Choroid plexus epithelial cell (primary cell): Measurements from ENCODE around the gene MCM9.

Experiments
- DNase-seq: peaks from one replicate; pipeline ENCODE4 v3.0.0-alpha.2; 2010; ENCODE audit warnings: low read depth
- H3K4me3 ChIP-seq: 2 replicates; pipeline ENCODE4 v1.5.1; 2011; ENCODE audit warnings: low read depth, mild to moderate bottlenecking, control low read depth, low read length, moderate library complexity
- TF ChIP-seq, protein P1 (sequence below): conservative IDR thresholded peaks from 2 replicates; pipeline ENCODE4 v1.5.1; 2011; ENCODE audit warnings: low read depth, mild to moderate bottlenecking, control low read depth, inconsistent platforms, low read length, moderate library complexity

The MCM9 gene

DNA sequence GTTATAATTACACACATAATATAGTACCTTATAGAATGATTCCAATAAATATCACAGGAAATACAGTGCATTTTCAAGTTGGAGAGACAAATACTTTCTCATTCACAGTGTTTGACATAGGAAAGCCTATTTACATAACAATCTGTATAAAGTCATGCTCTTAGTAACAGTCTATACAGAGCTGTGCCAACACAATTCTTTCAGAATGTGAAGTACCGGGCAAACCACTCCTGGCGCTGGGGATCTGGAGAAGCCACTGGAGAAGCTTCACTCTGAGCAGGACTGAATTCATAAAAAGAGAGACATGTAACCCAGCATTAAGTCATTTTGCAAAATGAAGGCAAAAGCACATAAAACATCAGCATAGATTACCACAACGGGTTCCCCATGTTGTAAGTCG is 24.9 kb upstream of the MCM9 start:
- H3K4me3 ChIP-seq = no peak overlapping the region
- TF ChIP-seq, protein P1, sequence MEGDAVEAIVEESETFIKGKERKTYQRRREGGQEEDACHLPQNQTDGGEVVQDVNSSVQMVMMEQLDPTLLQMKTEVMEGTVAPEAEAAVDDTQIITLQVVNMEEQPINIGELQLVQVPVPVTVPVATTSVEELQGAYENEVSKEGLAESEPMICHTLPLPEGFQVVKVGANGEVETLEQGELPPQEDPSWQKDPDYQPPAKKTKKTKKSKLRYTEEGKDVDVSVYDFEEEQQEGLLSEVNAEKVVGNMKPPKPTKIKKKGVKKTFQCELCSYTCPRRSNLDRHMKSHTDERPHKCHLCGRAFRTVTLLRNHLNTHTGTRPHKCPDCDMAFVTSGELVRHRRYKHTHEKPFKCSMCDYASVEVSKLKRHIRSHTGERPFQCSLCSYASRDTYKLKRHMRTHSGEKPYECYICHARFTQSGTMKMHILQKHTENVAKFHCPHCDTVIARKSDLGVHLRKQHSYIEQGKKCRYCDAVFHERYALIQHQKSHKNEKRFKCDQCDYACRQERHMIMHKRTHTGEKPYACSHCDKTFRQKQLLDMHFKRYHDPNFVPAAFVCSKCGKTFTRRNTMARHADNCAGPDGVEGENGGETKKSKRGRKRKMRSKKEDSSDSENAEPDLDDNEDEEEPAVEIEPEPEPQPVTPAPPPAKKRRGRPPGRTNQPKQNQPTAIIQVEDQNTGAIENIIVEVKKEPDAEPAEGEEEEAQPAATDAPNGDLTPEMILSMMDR = no peak
- no peak for DNase-seq

DNA sequence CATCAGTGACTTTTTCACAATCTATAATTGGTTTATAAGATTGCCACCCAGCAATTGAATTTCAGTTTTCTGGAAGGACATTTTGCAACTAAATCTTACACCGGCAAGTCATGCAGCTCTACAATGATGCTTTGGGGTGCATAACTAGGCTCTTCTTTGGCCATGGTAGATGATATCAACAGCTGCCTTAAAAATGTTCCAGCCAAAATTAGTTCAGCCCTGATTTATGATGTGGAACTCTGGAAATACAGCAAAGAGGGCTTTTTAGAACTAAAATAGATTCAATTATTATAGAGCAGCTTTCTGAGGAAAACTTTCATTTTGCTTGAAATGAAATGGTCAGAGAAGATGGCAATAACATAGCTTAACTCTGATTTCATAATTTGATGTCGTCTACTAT is 18.4 kb upstream of the MCM9 start:
- H3K4me3 ChIP-seq = no peak overlapping the region
- no peak for DNase-seq
- TF ChIP-seq, protein P1 = no peak

DNA sequence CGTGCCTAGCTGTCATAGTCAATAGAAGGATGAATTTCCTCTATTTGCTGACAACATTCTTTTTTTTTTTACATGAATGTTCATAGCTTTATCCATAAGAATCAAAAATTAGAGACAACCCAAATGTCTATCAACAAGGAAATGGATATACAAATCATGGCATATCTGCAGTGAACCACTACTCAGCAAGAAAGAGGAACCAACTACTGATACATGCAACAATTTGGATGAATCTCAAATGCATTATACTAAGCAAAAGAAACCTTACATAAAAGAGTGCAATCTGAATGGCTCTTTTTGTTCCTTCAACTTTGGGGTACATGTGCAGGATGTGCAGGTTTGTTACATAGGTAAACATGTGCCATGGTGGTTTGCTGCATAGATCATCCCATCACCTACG is 17.7 kb upstream of the MCM9 start:
- DNase-seq = no peak
- TF ChIP-seq, protein P1 = no peak
- no peak overlapping the region for H3K4me3 ChIP-seq

DNA sequence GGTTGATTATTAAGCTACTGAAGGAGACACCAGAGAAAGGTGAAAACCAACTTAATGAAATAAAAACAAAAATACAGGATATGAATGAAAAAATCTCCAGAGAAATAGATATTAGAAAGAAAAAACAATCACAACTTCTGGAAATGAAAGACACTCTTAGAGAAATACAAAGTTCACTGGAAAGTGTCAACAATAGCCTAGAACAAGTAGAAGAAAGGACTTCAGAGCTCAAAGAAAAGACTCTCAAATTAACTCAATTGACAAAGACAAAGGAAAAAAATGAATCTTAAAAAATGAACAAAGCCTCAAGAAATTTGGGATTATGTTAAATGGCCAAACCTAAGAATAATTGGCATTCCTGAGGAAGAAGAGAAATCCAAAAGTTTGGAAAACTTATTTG is 10.3 kb upstream of the MCM9 start:
- no peak for DNase-seq
- H3K4me3 ChIP-seq = no peak overlapping the region
- TF ChIP-seq, protein P1 = no peak

DNA sequence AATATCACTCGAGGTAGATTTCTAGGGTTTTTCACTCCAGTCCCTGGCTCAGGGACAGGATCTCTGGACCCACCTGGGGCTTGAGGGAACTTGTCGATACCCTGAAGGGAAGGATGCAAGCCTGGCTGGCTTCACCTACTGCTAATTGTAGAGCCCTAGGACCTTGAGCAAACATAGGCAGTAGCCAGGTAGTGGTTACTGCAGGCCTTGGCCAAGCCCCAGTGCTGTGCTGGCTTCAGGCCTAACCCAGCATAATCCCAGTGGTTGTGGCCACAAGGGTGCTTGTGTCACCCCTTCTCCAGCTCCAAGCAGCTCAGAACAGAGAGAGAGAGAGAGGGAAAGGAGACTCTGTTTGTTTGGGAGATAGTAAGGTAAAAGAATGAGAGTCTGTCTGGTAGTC is 5.8 kb upstream of the MCM9 start:
- no peak overlapping the region for H3K4me3 ChIP-seq
- DNase-seq = no peak
- TF ChIP-seq, protein P1 = no peak

DNA sequence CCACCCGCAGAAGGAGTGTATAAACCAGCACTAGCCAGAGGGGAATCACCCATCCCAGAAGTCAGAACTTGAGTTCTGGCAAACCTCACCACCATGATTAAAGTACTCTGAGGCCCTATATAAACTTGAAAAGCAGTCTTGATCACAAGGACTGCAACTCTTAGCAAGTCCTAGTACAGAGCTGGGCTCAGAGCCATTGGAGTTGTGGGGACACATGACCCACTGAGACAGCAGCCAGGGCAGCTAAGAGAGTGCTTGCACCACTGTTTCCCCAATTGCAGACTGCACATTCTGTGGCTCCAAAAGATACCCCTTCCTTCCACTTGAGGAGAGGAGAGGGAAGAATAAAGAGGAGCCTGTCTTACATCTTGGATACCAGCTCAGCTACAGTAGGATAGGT is 4.7 kb upstream of the MCM9 start:
- DNase-seq = no peak
- TF ChIP-seq, protein P1 = no peak

DNA sequence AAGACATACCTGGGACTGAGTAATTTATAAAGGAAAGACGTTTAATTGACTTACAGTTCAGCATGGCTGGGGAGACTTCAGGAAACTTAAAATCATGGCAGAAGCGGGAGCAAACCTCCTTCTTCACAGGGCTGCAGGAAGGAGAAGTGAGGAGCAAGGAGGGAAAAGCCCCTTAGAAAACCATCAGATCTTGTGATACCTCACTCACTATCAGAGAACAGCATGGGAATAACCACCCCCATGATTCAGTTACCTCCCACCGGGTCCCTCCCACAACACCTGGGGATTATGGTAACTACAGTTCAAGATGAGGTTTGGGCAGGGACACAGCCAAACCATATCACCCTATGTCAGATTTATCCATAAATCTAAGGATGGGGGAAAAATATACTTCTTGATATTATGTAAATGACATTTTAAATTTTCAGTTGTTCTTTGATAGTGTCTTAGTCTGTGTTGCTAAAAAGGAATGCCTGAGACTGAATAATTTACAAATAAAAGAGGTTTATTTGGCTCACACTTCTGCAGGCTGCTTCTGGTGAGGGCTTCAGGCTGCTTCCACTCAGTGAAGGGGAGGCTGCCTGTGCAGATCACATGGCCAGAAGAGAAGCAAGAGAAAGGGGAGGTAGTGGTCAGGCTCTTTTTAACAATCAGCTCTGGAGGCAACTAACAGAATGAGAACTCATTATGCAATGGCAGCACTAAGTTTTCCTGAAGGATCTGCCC is 1.2 kb upstream of the MCM9 start:
- TF ChIP-seq, protein P1 = no peak
- H3K4me3 ChIP-seq = no peak overlapping the region
- no peak for DNase-seq

More for the DNA sequence above, 4.7 kb upstream of the MCM9 start:
- H3K4me3 ChIP-seq = no peak overlapping the region
